Keratinocyte (primary cell): Measurements from ENCODE around the gene BNC2.

Experiments used
- CTCF ChIP-seq, 3 experiments: IDR thresholded peaks in 1 of 3; conservative IDR thresholded peaks in 1 of 3; optimal IDR thresholded peaks in 1 of 3; 2 replicates in 2 of 3; 3 replicates in 1 of 3; pipeline versions ENCODE3 to v1.5.1; 2011; ENCODE audit warnings: low read length in 3 of 3, mild to moderate bottlenecking in 3 of 3, moderate library complexity in 2 of 3, control low read depth in 1 of 3, inconsistent platforms in 1 of 3; ENCODE audit not compliant: insufficient read depth in 2 of 3; ENCODE audit errors: extremely low read depth in 1 of 3
- EZH2 ChIP-seq: IDR thresholded peaks from one replicate; pipeline ENCODE4 v1.6.1; 2012; ENCODE audit warnings: inconsistent platforms, mild to moderate bottlenecking, low read length, moderate library complexity

GRCh38 chr9:16681652-16681987 is 188.8 kb downstream of the BNC2 start:
- no peak for TF ChIP-seq CTCF (optimal IDR thresholded peaks at IDR 0.05 in 1 of 3, IDR thresholded peaks at IDR 0.05 in 1 of 3, conservative IDR thresholded peaks at IDR 0.05 in 1 of 3; ENCODE audit: extremely low read depth in 1 of 3, insufficient read depth in 2 of 3, low read length in 3 of 3)
- no peak for TF ChIP-seq EZH2
